ENCODE measurements around the gene ZBTB1. TPM values are rescaled to one million over a fixed set of nuclear protein-coding genes. Genes with fewer than 3 reads are reported as not detected.
"Not testable (repeated sequence)": the region's sequence is repeated elsewhere in the genome, so short reads cannot be mapped to it uniquely, and the experiment has no call there.

Gene ZBTB1
- polyA plus RNA-seq, 10 donors, result 27.2 to 41.4 (median 34.2) TPM

- no peak for DNase-seq
Observed at GRCh38 chr14:64520699-64521098, 16.1 kb downstream of the ZBTB1 start.

DNA sequence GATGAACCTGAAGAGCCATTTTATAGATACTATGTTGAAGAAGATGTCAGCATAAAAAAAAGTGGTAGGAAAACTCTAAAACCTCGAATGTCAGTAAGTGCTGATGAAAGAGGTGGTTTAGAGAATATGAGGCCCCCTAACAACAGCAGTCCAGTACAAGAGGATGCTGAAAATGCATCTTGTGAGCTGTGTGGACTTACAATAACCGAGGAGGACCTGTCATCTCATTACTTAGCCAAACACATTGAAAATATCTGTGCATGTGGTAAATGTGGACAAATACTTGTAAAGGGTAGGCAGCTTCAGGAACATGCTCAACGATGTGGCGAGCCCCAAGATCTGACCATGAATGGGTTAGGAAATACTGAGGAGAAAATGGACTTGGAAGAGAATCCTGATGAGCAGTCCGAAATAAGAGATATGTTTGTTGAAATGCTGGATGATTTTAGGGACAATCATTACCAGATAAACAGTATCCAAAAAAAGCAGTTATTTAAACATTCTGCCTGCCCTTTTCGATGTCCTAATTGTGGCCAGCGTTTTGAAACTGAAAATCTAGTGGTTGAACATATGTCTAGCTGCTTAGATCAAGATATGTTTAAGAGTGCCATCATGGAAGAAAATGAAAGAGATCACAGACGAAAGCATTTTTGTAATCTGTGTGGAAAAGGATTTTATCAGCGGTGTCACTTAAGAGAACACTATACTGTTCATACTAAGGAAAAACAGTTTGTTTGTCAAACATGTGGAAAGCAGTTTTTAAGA, 18.2 kb downstream of the ZBTB1 start:
- DNase-seq, result no peak

DNA sequence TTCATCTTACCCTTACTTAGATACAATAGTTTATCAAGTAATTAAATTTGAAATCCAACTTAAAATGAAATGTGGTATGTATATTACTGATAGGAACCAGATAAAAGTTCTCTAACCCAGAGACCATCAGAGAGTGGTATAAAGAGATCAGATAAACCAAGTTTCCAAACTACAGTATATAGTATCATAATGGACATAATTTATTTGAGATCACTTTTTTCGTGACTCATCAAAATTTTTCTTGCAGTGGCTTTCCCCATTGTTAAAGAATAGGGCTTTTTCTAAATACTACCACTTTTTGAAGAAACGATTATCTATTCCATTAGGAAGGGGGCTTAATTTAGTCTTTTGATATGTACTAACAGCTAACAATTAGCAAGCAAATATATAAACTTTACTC, 20.8 kb downstream of the ZBTB1 start:
- DNase-seq, result no peak

DNA sequence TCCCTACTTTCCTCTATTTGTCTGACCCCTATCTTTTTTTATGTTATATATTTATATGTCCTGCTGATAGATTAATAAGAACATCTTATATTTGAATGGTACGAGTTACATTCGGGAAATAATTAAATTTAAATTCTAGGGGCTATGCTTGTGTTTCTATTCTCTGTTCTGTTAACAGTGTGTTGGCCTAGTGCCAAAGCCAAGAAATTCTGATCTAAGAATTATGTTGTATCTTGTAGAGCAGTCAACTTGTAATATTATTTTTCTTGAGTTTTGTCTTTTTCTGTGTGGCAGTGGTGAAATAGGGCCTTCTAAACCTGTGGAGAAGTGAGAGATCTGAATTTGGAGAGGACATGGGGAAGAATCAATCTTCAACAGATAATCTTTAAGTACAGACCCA, 27.0 kb downstream of the ZBTB1 start:
- no peak for DNase-seq

DNA sequence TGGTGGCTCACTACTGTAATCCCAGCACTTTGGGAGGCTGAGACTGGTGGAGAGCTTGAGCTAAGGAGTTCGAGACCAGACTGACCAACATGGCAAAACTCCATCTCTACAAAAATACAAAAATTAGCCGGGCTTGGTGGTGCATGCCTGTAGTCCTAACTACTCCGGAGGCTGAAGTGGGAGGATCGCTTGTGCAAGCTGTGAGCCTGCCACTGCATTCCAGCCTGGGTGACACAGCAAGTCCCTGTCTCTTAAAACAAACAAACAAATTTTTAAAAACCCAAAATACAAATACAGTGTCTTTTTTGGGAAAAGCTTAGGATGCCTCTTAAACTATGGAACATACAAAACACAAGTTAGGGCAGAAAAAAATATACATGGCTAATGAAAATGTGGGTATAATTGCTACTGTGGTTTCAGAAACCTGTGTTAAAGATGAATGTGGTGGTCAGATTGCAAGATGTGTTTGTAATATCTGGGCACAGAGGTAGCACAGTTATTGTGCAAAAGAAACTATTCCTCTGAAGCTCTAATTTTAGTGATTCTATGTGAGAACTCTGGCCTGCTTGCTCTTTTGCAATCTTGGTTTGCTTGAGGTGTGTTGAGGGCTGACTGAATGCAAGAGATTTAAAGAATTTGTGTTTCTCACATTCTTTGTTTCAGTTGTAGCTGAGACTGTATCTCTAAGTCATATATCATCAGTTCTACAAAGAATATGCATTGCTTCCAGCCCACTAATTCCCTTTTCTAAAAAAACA, 32.1 kb downstream of the ZBTB1 start:
- DNase-seq, result no peak

- peak; percentile 96 to 100 (median 99) for DNase-seq
Observed at GRCh38 chr14:64540208-64541202, 35.9 kb downstream of the ZBTB1 start, which contains the start of gene HSPA2. Gene HSPA2 (plus strand): TSS chr14:64540741. CDS start chr14:64540850, 109 bp downstream.

- peak in 1 of 3 donors; percentile 76 for DNase-seq
Observed at GRCh38 chr14:64541261-64541971, 36.8 kb downstream of the ZBTB1 start.

DNA sequence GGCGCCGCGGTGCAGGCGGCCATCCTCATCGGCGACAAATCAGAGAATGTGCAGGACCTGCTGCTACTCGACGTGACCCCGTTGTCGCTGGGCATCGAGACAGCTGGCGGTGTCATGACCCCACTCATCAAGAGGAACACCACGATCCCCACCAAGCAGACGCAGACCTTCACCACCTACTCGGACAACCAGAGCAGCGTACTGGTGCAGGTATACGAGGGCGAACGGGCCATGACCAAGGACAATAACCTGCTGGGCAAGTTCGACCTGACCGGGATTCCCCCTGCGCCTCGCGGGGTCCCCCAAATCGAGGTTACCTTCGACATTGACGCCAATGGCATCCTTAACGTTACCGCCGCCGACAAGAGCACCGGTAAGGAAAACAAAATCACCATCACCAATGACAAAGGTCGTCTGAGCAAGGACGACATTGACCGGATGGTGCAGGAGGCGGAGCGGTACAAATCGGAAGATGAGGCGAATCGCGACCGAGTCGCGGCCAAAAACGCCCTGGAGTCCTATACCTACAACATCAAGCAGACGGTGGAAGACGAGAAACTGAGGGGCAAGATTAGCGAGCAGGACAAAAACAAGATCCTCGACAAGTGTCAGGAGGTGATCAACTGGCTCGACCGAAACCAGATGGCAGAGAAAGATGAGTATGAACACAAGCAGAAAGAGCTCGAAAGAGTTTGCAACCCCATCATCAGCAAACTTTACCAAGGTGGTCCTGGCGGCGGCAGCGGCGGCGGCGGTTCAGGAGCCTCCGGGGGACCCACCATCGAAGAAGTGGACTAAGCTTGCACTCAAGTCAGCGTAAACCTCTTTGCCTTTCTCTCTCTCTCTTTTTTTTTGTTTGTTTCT, 37.6 kb downstream of the ZBTB1 start:
- peak in 1 of 3 donors; percentile 60 for DNase-seq

DNA sequence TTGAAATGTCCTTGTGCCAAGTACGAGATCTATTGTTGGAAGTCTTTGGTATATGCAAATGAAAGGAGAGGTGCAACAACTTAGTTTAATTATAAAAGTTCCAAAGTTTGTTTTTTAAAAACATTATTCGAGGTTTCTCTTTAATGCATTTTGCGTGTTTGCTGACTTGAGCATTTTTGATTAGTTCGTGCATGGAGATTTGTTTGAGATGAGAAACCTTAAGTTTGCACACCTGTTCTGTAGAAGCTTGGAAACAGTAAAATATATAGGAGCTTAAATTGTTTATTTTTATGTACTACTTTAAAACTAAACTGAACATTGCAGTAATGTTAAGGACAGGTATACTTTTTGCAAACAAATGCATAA, 38.2 kb downstream of the ZBTB1 start:
- DNase-seq, result peak in 1 of 3 donors; percentile 31

- DNase-seq, result no peak
Observed at GRCh38 chr14:64544607-64545312, 40.2 kb downstream of the ZBTB1 start.

- no peak for DNase-seq
Observed at GRCh38 chr14:64549016-64549415, 44.4 kb downstream of the ZBTB1 start.

DNA sequence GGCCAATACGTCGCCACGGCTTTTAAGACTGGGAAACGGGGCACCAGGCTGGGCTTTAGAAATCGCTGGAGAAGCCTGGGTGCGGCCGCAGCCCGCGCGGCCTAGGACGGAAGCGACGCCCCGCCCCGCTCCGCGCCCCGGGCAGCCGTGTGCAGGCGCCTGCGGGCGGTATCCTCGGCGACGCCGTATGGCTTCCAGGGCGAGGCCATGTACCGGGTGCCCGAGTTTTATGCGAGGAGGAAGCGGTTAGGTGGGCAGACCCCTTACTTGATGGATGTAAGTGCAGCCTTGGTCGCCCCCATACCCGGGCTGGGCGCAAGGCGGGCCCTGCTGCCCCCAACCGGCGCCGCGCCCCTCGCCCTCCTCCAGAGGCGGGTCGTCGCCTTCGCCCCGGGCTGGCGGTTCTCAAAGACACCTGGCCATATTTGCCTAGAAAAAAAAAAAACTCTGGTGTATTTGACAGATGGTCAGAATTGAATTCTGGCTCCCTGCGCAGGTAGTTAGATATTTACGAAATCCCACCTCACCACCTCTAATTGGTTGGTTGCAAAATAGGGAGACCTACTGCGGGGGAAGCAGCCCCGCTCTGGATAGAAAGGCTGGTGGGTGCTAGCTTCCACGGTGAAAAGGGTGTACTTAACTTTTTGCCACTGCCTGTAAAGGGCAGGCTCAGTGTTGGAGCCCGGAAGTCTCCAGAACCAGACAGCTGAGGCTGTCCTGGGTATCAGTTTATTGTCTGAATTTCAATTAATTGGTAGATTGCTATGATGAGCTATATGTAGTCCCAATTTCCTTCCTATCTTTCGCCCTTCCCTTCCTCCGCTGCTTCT, 45.4 kb downstream of the ZBTB1 start, which contains the start of gene PPP1R36:
TSS of gene PPP1R36 (plus strand) at position 171 of the 830 bp plus-strand sequence. CDS start at position 208, 37 bp downstream.
- DNase-seq, result peak in 1 of 3 donors; percentile 66

DNA sequence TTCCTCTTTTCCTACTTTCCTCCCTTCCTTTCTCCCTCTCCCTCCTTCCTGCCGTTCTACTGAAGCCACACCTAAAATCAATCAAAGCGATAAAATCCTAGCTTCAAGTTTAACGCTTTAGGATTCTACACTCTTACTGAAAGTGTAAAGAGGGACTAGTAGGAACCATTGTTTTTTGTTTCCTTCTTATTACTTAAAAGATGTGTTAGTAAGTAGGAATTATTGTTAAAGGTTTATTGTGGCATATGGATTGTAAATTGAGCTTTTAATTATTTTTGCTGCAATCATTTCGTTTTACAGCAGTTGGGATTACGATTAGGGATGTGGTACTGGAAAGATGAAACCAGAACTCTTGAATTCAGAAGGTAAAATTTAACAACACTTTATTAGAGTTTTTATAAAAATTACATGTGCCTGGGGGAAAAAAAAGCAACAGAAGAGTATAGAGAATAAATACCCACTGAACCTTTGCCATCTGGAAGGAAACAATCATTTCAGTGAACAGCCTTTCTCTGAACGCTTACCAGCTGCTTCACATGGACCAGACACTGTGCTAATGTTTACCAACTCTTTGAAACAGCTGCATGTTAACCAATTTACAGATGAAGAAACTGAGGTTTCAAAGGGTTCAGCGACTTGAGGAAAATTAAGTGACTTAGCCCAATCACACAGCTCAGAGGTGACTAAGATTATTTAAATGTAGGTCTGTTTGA, 46.2 kb downstream of the ZBTB1 start:
- no peak for DNase-seq

GRCh38 chr14:64554556-64554955, 50.0 kb downstream of the ZBTB1 start:
- DNase-seq, result no peak

- DNase-seq, result peak in 1 of 3 donors; percentile 59
Observed at GRCh38 chr14:64556526-64556925, 52.0 kb downstream of the ZBTB1 start.

DNA sequence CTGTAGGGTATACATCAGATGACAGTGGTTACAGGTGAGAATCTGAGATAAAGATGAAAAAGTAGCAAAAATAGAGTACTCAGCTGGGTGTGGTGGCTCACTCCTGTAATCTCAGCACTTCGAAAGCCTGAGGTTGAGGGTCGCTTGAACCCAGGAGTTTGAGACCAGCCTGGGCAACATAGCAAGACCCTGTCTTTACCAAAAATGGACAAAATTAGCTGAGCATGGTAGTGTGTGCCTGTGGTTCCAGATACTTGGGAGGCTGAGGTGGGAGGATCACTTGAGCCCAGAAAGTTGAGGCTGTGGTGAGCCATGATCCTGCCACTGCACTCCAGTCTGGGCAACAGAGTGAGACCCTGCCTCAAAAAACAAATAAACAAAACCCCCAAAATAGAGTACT, 53.6 kb downstream of the ZBTB1 start:
- DNase-seq, result not testable (repeated sequence)

DNA sequence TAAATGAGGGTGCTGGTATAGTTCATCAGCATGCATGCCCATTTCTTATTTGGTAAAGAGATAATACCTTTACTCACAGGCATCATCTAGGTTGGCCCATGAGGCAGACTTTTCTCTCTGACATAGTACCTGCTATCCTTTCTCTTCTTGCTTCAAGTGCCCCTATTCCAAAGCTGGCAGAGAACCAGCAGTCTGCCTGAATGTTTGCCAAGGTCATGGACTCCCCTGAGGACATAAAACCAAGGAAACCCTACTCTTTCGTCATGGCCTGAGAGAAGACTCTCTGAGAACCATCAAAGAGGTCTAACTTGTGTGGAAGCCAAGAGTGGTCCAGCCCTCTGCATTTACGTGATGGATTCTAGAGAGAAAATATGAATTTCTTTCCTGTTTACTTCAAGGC, 57.1 kb downstream of the ZBTB1 start:
- DNase-seq, result no peak

- DNase-seq, result no peak
Observed at GRCh38 chr14:64562436-64562835, 57.9 kb downstream of the ZBTB1 start.
